Activated B cell treated with CpG ODN at 0.5 μM for 24 hours (primary cell): ENCODE measurements around the gene PLXNA4. TPM values are rescaled to one million over a fixed set of nuclear protein-coding genes. Genes with fewer than 3 reads are reported as not detected.

ENCODE experiments used
- ATAC-seq: fragments of 200-7000 bp; cut with Tn5 transposase; one replicate; pipeline ENCODE4 v1.10.0; 2021; ENCODE audit warnings: low read depth, mild to moderate bottlenecking, moderate library complexity
- CTCF ChIA-PET: fragments of 350-600 bp; sonication (Branson Sonifier 250); formaldehyde crosslinking; loops from one replicate; lab custom pipeline; 2021; ENCODE audit warnings: antibody characterized with exemption; lab: Charles Lee
- POLR2A ChIA-PET: fragments of 350-600 bp; sonication (Branson Sonifier 250); formaldehyde crosslinking; loops from one replicate; lab custom pipeline; 2021; ENCODE audit warnings: antibody characterized with exemption; lab: Charles Lee
- DNase-seq: peaks from one replicate; pipeline ENCODE4 v3.0.0; 2022
- H3K27ac Mint-ChIP-seq: one replicate; pipeline ENCODE4 v1.8.0; 2020; ENCODE audit warnings: mixed read lengths
- H3K27me3 Mint-ChIP-seq: one replicate; pipeline ENCODE4 v1.8.0; 2021; ENCODE audit warnings: mixed read lengths
- H3K36me3 Mint-ChIP-seq: one replicate; pipeline ENCODE4 v1.8.0; 2021; ENCODE audit warnings: low read depth, mixed read lengths
- H3K4me1 Mint-ChIP-seq: one replicate; pipeline ENCODE4 v1.8.0; 2021; ENCODE audit warnings: mixed read lengths
- H3K4me3 Mint-ChIP-seq: one replicate; pipeline ENCODE4 v1.8.0; 2020; ENCODE audit warnings: mild to moderate bottlenecking, mixed read lengths
- H3K9me3 Mint-ChIP-seq: one replicate; pipeline ENCODE4 v1.8.0; 2020; ENCODE audit warnings: mixed read lengths
- intact Hi-C: fragments of 100-400 bp; cut with micrococcal nuclease; formaldehyde crosslinking; loops from one replicate; pipeline ENCODE4 v1.15.1; 2024
- total RNA-seq: library from RNA; stranded (reverse); gene quantifications from 2 replicates; pipeline ENCODE4 v1.2.3, GENCODE V29; 2022
- TF ChIP-seq, protein P1 (sequence below): fragments of 200-600 bp; IDR thresholded peaks from one replicate; pipeline ENCODE4 v1.8.0; 2022; ENCODE audit warnings: antibody characterized with exemption, mild to moderate bottlenecking

The PLXNA4 gene
- total RNA-seq, 1 donor from 2014 or later, result not detected

DNA sequence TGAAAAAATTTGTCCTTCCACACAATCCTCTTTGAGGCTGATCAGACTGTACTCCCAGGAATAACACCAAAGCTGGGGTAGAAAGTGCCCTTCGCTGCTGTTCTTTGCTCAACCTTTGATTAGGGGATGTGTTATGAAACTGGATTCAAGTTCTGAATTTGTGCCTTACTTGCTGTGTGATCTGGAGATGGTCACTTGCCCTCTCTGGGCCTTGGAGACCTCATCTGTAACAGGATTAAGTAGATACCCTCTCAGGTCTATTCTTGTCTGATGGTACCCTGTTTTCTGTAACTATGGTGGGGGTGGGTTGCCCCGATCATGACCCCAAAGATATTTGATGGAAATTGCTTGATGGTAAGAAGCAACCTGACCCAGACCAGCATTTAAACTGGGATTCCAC, 368.5 kb downstream of the PLXNA4 start:
- H3K4me1 Mint-ChIP-seq, result no peaks in the 10 kb centered on the region
- H3K27me3 Mint-ChIP-seq, result no peaks in the 10 kb centered on the region
- POLR2A ChIA-PET, result no interaction called here
- no peak overlapping the region for H3K27ac Mint-ChIP-seq
- CTCF ChIA-PET, result no interaction called here
- TF ChIP-seq, protein P1, sequence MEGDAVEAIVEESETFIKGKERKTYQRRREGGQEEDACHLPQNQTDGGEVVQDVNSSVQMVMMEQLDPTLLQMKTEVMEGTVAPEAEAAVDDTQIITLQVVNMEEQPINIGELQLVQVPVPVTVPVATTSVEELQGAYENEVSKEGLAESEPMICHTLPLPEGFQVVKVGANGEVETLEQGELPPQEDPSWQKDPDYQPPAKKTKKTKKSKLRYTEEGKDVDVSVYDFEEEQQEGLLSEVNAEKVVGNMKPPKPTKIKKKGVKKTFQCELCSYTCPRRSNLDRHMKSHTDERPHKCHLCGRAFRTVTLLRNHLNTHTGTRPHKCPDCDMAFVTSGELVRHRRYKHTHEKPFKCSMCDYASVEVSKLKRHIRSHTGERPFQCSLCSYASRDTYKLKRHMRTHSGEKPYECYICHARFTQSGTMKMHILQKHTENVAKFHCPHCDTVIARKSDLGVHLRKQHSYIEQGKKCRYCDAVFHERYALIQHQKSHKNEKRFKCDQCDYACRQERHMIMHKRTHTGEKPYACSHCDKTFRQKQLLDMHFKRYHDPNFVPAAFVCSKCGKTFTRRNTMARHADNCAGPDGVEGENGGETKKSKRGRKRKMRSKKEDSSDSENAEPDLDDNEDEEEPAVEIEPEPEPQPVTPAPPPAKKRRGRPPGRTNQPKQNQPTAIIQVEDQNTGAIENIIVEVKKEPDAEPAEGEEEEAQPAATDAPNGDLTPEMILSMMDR, result no peak
- H3K4me3 Mint-ChIP-seq, result no peak overlapping the region
- no peaks in the 10 kb centered on the region for H3K36me3 Mint-ChIP-seq
- intact Hi-C loops, result no loop called here
- no peak for ATAC-seq
- DNase-seq, result no peak
- no peaks in the 10 kb centered on the region for H3K9me3 Mint-ChIP-seq

DNA sequence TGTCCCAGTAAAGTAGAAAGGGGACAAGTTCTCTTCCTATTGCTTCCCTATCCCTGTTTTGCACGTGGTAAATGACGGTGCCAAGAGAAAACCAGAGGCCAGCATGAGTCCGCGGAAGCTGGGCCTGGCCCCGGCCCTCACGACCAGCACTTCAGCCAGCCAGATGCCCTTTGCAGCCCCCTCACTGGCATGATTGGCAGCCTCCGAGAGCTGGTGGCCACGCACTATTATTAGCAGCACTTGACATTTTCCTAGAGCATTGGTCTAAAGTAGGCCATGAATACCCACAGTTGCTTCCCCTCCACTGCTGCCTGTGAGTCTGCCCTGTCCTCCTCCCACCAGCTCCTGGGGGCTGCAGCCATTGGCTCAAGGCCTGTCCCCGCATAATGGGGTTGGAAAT, 369.1 kb downstream of the PLXNA4 start:
- Mint-ChIP-seq H3K27me3 (no peaks in the 10 kb centered on the region), H3K27ac (no peak overlapping the region), H3K36me3 (no peaks in the 10 kb centered on the region), H3K4me3 (no peak overlapping the region), H3K9me3 (no peaks in the 10 kb centered on the region), H3K4me1 (no peaks in the 10 kb centered on the region)
- intact Hi-C loops, result no loop called here
- POLR2A ChIA-PET, result no interaction called here
- no peak for ATAC-seq
- no peak for DNase-seq
- TF ChIP-seq, protein P1, result no peak
- CTCF ChIA-PET, result no interaction called here

DNA sequence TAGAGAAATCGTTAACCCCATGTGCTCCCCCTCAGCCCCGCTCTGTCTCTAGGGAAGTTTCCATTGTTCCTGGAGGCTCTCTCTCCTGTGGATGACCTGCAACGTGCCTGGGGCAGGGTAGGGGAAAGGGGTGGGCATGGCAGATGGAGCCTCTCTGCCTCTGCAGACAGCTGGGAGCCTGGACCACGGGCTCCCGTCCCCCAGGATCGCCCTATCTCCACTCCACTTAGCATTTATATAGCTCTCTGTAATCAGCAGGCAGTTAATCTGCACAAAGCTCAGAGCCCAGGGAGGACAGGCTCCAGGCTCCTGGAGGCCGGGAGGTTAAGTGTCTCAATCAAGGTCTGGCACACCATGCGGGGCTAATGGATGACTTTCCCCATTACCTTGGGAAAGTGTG, 369.7 kb downstream of the PLXNA4 start:
- H3K9me3 Mint-ChIP-seq, result no peaks in the 10 kb centered on the region
- H3K4me3 Mint-ChIP-seq, result no peak overlapping the region
- intact Hi-C loops, result no loop called here
- TF ChIP-seq, protein P1, result no peak
- DNase-seq (no peak), ATAC-seq (no peak)
- no peaks in the 10 kb centered on the region for H3K36me3 Mint-ChIP-seq
- H3K4me1 Mint-ChIP-seq, result no peaks in the 10 kb centered on the region
- no peak overlapping the region for H3K27ac Mint-ChIP-seq
- POLR2A ChIA-PET, result no interaction called here
- CTCF ChIA-PET, result no interaction called here
- H3K27me3 Mint-ChIP-seq, result no peaks in the 10 kb centered on the region

DNA sequence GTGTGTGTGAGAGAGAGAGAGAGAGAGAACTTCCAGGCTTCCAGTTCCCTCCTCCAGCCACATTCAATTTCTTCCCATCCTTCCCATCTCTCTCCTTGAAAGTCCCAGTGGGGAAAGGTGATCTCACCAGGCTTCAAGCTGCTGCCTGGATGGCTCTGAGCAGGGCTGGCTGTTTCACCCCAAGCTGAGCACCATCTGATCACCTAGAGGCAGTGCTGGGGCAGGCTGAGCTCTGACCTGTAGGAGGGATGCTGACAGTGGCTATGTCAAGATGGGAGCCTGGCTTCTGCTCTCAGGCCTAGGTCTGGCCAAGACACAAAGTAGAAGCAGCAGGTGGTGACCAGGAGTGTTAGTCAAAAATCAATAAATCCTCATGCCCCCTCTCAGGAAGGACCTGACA, 370.8 kb downstream of the PLXNA4 start:
- no peaks in the 10 kb centered on the region for H3K9me3 Mint-ChIP-seq
- intact Hi-C loops, result no loop called here
- peaks cover 2% of the 10 kb centered on the region for H3K27me3 Mint-ChIP-seq
- no peak for ATAC-seq
- TF ChIP-seq, protein P1, result no peak
- no peaks in the 10 kb centered on the region for H3K36me3 Mint-ChIP-seq
- ChIA-PET CTCF (no interaction called here), POLR2A (no interaction called here)
- no peaks in the 10 kb centered on the region for H3K4me1 Mint-ChIP-seq
- no peak overlapping the region for H3K27ac Mint-ChIP-seq
- no peak for DNase-seq
- H3K4me3 Mint-ChIP-seq, result no peak overlapping the region

DNA sequence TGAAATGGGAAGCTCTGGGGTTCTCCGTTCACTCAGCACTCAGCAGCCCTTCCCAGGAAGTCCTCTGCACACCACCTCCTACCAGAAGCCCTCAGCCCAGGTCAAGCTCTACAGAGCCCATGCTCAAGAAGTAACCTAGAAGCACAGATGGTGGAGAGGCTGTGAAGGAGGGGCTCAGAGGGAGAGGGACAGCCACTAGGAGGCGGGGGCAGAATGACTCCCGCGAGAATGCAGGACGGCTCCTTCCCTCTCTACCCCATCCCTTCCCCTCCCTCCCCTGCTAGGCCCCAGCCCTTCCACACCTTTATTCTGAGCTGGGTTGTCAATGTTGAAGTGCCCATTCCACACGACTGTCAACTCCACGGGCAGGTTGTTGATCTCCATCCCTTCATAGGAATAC, 373.2 kb downstream of the PLXNA4 start:
- no peak overlapping the region for H3K27ac Mint-ChIP-seq
- no peak overlapping the region for H3K4me3 Mint-ChIP-seq
- DNase-seq (no peak), ATAC-seq (no peak)
- TF ChIP-seq, protein P1, result no peak
- ChIA-PET POLR2A (no interaction called here), CTCF (no interaction called here)
- no peaks in the 10 kb centered on the region for H3K36me3 Mint-ChIP-seq
- intact Hi-C loops, result no loop called here
- no peaks in the 10 kb centered on the region for H3K4me1 Mint-ChIP-seq
- no peaks in the 10 kb centered on the region for H3K9me3 Mint-ChIP-seq
- peaks cover 2% of the 10 kb centered on the region for H3K27me3 Mint-ChIP-seq
